NCI-H446 treated with DMSO at 0.1 percent for 48 hours (cell line): ENCODE measurements around the gene SNHG17.
"Not testable (repeated sequence)": the region's sequence is repeated elsewhere in the genome, so short reads cannot be mapped to it uniquely, and the experiment has no call there.

Source experiments
- DNase-seq: peaks from one replicate; lab custom pipeline; 2025; lab: John Stamatoyannopoulos, UW

Gene SNHG17

DNA sequence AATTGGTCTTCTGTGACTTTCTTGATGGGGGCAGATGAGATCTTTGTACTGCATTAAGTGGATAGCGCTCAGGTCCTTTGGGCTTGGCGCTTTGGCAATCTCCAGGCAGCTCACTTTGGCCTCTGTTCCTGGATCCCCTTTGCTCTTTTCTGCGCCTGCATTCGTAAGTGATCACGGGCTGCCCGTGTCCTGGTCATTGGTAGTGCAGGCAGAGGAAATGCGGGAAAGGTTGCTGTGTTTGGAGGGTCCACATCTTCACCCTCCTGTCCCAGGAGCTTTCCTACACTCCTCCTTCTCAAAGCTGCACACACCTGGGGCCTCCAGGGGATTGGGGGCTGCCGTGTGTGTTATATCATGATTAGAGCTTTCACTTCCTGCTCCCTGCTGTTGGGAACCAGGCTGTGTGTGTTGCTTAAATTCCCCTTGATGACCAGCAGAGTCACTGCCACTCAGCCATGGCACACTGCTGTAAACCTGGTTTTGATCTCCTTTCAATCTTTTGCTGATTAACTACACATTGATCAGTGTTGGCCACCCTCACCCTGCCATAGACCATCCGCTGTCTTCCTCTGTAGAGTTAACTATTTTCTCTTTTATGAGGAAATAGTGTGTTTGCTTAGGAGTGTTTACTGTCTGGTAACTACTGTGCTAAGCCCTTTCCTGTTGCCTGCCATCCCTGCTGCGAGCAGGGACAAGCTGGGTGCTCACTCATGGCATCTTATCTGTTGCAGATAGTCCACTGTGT is 13.0 kb upstream of the SNHG17 start:
- DNase-seq, result no peak

DNA sequence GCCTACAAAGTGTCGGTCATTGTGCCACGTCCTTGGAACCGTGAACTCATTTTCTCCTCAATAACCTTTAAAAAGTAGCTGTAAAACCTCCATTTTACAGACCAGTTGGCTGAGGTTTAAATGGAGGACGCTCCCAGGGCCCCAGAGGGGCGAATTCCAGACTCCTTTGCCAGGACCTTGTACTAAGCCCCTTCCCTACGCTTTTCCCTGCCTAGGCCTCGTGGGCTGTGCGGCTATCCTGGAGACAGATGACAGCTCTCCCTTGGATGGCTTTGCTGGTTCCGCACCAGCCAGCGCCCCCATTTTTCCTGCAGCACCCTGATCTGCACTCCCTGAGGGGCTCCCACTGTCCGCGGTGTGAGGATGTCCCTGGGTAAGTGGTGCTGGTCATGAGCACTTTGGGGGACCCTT is 12.1 kb upstream of the SNHG17 start:
- no peak for DNase-seq

DNA sequence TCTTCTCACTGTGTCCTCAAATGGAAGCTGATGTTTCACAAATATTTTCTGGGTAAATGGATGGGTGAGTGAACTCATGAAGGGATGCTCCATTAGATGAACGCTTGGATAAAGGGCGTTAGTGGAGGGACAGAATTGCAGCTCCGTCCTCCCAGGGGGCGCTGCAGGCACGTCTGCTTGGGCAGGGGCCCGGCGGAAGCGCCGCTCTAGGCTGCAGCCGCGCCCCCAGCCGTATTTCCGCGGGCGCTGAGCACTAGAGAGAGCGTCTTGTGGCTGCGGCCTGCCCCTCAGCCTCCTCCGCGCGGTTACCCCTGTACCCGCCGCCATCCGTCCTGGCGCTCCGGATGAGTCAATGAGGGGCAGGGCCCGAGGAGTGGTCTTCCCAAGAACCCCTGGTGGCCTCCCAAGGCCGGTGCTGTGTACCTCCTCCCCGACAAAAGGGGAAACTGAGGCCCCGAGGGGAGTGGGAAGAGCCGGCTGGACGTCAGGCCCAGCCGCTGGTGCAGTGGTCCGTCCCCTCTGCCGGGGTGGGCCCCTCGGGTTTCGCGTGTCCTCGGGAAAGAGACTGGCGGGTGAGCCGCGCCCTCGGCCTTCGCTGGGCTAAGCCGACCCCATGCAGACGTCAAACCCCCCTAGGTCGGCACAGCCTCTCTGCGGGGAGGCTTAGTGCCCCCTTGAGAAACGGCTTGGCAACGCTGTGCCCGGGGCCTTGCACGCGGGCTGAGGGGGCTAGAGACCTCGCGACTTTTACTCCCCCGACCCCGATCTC is 11.5 kb upstream of the SNHG17 start:
- DNase-seq, result peak; percentile 85

DNA sequence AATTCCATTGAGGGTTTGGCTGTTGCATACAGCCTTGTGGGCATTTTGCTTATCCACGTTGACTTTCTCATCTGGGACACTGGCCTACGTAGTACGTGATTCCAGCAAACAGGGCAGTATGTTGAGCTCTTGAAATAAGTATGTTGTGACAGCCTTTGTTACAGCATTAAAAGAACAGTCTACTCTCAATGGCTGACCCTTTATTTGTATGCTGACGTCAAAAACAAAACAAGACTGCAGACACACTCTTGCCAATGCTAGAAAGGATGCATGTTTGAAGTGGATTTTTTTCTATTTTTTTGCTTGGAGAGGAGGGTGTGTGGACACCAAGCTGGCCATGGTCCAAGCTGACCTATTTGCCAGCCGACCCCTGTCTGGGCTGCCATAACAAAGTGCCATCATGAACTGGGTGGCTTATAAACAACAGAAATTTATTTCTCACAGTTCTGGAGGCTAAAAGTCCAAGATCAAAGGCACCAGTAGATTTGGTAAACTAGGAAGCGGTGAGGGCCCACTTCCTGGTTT is 10.8 kb upstream of the SNHG17 start:
- no peak for DNase-seq

DNA sequence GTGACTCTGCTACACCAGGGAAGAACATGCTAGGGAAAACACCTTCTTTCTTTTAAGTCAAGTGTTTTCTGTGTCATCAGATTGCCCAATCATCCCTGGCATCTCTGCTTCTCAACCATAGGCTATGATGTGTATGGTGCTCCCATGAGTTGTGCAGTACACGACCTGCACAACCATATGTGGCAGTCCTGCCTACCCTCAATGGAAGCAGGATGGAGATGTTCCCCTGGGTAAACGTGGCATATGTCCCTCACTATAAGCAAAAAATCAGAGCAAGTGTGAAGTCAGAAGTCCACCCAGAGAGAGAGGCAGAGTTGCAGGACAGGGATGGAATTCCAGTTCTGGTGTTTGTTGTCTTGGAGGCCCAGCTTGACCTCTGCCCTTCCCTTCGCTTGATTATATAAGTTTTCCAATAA is 10.3 kb upstream of the SNHG17 start:
- no peak for DNase-seq

DNA sequence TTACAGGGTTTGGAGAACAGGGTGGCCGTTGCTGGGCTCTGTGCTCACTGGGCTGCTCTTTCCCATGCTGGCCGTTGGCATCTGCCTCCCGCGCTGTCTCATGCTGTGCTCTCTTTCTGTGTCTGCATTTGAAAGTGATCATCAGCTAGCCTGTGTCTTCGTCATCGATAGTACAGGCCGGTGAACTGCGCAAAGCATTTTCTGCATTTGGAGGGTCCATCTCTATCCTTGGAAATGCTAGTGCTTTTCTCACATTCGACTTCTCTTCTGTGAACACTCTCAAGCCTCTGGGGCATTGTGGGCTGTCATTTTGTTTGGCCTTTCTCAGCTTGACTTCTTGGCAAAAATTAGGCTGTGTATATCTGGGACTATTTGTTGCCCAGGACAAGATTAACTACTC is 6.8 kb upstream of the SNHG17 start:
- DNase-seq, result no peak

DNA sequence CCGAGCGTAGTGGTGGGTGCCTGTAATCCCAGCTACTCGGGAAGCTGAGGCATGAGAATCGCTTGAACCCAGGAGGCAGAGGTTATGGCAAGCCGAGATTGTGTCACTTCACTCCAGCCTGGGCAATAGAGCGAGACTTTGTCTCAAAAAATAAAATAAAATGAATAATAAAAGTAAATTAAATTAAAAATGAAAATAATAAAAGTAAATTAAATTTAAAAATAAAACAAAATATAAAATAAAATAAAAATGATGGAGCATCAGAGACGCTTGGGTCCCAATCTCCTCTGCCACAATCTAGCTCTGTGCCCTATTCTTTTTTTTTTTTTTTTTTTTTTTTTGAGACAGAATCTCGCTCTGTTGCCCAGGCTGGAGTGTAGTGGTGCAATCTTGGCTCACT is 6.0 kb upstream of the SNHG17 start:
- not testable (repeated sequence) for DNase-seq

DNA sequence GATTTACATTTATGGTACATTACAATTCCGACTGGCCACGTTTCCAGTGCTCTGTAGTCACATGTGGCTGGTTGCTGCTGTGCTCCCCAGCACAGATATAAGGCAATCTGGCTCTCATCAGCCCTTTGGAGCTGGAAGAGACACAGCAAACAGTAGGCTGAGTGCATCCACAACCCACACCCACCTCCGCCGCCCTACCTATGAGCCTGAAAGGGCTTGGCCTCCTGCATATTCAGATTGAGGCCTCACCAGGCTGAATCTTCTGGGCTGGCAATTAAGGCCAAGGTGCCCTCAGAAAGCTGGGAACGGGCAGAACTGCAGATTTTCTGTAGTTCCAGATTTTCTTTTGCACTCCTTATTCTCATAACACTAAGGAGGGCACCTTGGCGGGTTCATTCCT is 2.7 kb upstream of the SNHG17 start:
- DNase-seq, result no peak

DNA sequence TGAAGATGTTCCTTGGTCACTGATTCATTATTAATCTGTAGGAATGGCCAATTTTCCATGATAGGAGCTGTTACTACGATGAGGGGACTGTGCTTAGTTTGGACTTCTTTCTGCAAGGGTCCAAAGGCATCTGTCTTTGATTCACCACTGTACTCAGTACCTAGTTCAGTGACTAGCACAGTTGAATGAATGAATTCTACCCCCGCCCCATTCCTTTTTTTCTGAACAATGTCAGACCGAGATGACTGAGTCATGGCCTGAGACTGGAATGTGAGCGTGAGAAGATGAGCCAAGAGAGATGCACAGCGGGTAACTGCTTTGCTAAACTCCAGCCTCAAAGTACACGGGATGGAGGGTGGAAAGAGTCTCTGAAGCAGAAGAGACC is 419 bp upstream of the SNHG17 start:
- no peak for DNase-seq

DNA sequence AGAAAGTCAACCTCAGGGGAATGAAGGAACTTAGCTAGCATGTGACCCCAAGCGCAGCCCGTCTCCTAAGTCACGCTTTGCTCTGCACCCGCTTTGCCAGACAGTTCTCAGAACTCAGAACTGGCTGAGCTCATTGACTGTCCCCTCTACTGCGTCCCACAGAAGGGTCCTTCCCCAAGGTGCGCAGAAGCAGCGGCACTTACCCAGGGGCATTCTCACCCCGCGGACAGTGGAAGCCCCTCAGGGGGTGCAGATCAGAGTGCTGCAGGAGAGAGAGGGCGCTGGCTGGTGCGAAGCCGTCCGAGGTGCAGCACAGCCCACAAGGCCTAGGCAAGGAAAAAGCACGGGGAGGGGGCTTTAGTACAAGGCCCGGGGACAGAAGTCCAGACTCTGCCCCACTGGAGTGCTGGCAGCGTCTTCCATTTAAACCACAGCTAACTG is 807 bp downstream of the SNHG17 start:
- no peak for DNase-seq

DNA sequence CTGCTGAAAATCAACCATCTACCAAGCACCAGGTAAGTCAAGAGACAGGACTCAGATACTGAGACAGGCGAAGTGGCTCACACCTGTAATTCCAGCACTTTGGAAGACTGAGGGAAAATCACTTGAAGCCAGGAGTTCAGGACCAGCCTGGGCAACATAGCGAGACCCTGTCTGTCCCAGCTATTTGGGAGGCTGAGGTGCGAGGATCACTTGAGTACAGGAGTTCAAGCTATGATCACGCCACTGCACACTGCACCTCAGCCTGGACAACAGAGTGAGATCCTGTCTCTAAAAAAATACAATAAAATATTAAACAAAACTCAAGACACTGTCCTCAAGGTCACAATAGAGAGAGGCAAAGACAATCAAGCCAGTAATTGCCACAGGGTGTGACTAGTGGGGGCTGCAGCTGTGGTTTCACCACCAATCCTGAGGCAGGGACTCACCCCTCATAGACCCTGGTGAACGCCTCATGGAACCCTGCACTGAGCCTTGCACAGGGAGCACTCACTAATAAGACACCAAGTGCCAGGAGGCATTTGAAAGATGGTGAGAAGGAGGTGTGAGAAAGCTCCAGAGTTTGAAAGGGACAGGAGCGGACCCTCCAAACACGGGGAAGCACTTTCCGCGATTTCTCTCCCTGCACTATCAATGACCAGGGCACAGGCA is 1.7 kb downstream of the SNHG17 start:
- DNase-seq, result no peak

DNA sequence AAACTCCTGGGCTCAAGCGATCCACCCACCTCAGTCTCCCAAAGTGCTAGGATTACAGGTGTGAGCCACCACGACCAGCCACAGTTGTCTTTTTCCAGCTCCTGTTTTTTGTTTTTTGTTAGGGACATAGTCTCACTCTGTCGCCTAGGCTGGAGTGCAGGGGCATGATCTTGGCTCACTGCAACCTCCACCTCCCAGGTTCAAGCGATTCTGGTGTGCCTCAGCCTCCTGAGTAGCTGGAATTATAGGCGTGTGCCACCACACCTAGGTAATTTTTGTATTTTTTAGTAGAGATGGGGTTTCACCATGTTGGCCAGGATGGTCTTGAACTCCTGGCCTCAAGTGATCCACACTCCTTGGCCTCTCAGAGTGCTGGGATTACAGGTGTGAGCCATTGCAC is 2.3 kb downstream of the SNHG17 start:
- DNase-seq, result not testable (repeated sequence)

DNA sequence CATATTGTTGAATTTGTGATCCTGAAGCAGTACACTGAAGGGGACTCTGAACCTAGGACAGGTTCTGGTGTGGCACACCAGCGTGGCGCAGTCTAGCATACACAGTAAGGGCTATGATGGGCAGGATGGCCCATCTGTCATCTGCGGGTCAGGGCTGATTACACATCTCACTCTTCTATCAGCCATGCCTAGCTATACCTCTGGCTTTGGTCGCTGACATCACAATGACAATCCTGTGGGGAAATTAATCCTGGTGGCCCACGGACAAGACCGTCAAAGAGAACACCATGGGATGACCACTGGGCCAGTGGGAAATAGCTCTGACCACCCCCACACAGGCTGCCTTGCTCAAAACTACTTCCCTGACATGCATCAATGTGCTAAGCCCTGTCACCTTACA is 2.8 kb downstream of the SNHG17 start:
- no peak for DNase-seq

DNA sequence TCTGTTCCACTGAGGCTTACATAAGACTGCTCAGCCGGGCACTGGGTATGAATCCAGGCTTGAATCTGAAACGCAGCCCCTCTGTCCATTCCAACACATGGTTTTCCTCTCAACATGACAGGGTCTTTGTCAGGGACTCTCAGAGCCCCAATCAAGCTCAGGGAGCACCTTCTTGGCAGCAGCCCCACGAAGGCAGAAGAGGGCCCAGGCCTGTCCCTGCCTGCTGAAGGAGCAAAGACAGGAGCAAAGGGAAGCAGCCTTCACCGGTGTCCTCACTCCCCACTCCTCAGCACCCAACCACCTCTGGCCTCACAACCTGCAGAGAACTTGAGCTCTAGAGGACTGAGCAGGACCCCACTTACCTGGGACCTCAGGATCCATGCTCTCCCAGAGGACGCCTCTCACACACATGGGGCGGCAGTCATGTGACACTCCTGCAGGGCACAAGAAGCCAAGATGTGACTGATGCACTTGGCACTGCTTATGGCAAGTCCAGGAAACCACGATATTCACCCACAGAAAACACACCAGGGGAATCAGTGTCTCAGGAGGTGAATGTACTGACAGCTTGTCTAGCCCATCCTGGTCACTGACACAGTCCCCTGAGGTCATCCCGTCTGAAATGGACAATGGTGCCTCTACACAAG is 4.3 kb downstream of the SNHG17 start:
- DNase-seq, result no peak

DNA sequence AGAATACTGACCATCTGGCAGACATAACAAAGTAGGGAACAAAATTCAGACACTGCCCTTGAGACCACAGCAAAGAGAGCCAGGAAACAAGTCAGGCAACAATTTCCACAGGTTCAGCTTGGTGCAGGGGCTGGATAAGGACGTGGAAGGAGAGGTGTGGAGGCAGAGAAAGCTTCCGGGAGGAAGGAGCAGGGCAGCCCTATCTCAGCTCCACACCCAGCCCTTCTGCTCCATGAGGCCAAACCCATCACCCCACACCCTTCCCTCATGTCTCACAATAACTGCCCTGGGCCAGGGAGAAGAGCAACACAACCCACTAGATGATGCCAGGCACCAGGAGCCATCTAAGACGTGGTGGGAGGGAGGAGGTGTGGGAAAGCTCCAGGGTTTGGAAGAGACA is 5.8 kb downstream of the SNHG17 start:
- no peak for DNase-seq

DNA sequence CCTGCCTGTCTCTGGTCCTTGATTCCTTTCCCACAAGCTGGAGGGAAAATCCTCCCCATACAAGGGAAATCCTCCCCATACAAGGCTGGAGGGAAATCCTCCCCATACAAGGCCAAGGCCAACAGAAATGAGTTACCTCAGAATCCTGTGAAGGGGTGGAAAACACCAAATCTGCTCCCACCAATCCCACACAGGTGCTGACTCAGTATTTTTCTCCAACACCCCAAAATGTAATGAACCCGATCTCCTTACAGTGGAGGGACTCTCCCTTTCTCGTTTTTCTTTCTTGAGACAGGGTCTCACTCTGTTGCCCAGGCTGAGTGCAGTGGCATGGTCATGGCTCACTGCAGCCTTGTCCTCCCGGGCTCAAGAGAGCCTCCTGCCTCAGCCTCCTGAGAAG is 6.3 kb downstream of the SNHG17 start:
- no peak for DNase-seq

DNA sequence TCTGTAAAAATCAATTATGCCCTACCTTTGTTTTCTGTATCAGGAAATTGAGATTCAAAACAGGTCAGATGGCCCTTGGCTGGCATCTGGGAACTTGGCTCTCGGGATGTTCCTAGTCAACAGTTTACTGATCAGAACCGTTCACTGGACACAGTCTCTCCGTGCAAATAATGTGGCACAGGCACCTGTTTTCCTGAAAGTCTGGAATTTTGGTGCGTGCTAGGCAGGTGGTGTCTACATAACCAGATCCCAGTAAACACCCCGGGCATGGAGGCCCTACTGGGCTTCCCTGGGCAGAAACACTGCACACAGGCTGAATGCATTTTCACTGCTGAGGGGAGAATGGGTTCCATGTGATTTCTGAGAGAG is 7.5 kb downstream of the SNHG17 start:
- no peak for DNase-seq

DNA sequence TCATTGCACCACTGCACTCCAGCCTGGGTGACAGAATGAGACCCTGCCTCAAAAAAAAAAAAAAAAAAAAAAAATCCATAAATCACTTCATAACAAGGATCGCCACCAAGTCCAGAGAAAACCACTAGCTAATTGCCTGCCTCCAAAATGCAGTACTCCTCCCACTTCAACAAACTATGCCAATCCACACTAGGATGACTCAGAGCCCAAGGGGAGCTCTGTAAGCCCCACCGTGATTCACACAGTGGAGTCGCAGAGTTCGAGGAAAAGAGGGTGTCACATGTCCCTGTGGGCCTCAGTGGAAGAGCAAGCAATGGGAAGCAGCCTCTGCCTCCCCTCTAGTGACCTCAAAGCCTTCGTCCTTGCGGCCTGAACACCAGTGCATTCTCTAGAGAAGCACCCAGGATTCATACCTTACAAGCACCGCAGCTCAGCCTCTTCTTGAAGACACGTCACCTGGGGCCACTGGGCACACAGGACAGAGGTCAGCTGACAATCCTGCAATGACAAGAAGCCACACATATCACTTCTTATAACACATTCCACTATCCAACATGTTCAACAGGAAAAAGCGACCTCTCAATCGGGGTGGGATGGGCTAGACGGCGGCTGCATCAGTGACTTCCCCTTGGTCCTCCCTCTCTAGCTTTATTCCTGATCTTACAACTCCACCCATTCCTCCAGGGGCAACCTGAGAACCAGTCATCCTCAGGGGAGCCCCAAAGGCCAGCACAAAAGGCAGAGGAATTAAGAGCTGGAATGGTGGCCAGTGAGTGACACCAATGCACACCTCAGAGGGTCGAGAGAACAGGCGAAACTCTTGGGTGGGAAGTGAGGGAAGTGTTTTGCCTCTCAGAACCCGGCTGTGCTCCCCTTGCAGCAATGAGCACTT is 8.9 kb downstream of the SNHG17 start:
- no peak for DNase-seq

DNA sequence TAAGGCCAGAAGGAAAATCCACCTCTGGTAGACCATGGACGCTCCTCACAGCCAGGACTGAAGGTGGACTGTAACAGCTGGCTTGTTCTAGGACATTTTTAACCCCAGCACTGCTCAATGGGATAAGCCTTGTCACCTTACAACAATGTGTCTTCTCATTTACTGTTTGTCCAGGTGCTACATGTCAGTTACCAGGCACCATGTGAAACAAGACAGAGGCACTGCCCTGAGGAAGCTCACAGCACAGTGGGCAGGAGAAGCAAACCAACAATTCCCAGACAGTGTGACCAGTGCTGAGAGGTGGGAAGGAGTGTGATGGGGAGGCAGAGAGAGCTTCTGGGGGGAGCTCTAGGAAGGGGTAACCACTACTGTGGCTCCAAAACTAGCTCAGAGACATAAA is 10.7 kb downstream of the SNHG17 start:
- DNase-seq, result no peak

DNA sequence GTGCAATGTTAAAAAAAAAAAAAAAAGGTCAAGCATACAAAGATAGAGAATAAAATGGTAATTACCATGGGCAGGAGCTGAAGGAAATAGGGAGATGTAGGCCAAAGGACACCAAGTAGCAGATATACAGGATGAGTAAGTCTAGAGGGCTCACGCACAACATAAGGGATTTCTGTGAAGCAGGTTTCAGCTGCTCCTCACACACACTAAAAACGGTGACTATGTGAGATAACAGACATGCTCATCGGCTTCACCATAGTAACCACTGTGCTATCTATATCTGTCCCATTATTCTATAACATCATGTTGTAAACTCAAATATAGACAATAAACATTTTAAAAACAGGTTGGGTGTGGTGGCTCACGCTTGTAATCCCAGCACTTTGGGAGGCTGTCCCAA is 11.6 kb downstream of the SNHG17 start:
- no peak for DNase-seq

DNA sequence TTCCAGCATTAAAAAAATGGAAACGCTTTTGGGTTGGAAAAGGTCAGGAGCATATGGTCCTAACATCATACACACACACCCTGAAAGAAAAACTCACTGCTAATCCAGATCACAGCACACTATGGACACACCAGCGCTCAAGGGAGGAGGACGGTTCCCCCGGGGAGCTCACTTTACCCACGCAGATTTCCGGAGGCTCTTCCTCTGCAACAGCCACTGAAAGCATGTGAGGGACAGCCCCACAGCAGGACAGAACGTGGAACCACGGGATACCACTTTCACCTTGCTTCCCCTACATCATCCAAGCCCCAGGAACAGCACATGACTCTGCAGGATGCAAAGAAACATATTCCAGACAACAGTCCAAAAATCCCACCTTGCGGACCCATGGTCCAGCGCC is 13.2 kb downstream of the SNHG17 start:
- no peak for DNase-seq
